Trophoblast cell (in vitro differentiated cells and primary cell): ENCODE results near the gene ACOT4.
"Not testable (repeated sequence)": the region's sequence is repeated elsewhere in the genome, so short reads cannot be mapped to it uniquely, and the experiment has no call there.

ENCODE experiments used
- DNase-seq, 2 donors: peaks; one replicate each; pipeline ENCODE4 v3.0.0-alpha.2; 2016
- H2AFZ ChIP-seq: 2 replicates; pipeline ENCODE4 v1.6.1; 2013; ENCODE audit warnings: low read length, moderate library complexity, mild to moderate bottlenecking; ENCODE audit not compliant: insufficient read depth, poor library complexity
- H2AK5ac ChIP-seq: 2 replicates; pipeline ENCODE4 v1.6.1; 2013; ENCODE audit warnings: mild to moderate bottlenecking, low read length
- H2BK120ac ChIP-seq: 2 replicates; pipeline ENCODE4 v1.6.1; 2013; ENCODE audit warnings: low read length, mild to moderate bottlenecking, moderate library complexity; ENCODE audit not compliant: insufficient read depth, poor library complexity
- H2BK12ac ChIP-seq: 2 replicates; pipeline ENCODE4 v1.6.1; 2013; ENCODE audit warnings: mild to moderate bottlenecking, low read length, moderate library complexity
- H2BK5ac ChIP-seq: 2 replicates; pipeline ENCODE4 v1.6.1; 2013; ENCODE audit warnings: low read length, low read depth, moderate library complexity, mild to moderate bottlenecking; ENCODE audit not compliant: poor library complexity
- H3K14ac ChIP-seq: 2 replicates; pipeline ENCODE4 v1.6.1; 2013; ENCODE audit warnings: mild to moderate bottlenecking, low read length
- H3K18ac ChIP-seq: 2 replicates; pipeline ENCODE4 v1.6.1; 2013; ENCODE audit warnings: mild to moderate bottlenecking, low read length
- H3K23ac ChIP-seq: 2 replicates; pipeline ENCODE4 v1.6.1; 2013; ENCODE audit warnings: low read length
- H3K27ac ChIP-seq: 2 replicates; pipeline ENCODE4 v1.5.1; 2013; ENCODE audit warnings: low read depth, mild to moderate bottlenecking, inconsistent platforms, low read length, moderate library complexity
- H3K27me3 ChIP-seq: 2 replicates; pipeline ENCODE4 v1.6.1; 2013; ENCODE audit warnings: inconsistent platforms, mild to moderate bottlenecking, low read length, moderate library complexity; ENCODE audit not compliant: insufficient read depth
- H3K36me3 ChIP-seq, 2 experiments: 1 replicate in 1 of 2; 2 replicates in 1 of 2; pipeline ENCODE4 v1.6.1; 2013; ENCODE audit warnings: low read length in 2 of 2, mild to moderate bottlenecking in 2 of 2, moderate library complexity in 1 of 2; ENCODE audit not compliant: insufficient read depth in 2 of 2, control insufficient read depth in 1 of 2
- H3K4ac ChIP-seq: 2 replicates; pipeline ENCODE4 v1.6.1; 2013; ENCODE audit warnings: low read depth, mild to moderate bottlenecking, low read length, moderate library complexity
- H3K4me1 ChIP-seq, 2 experiments: 1 replicate in 1 of 2; 2 replicates in 1 of 2; pipeline ENCODE4 v1.6.1; 2013; ENCODE audit warnings: low read length in 2 of 2, mild to moderate bottlenecking in 2 of 2, moderate library complexity in 1 of 2; ENCODE audit not compliant: insufficient read depth in 2 of 2, control insufficient read depth in 1 of 2
- H3K4me2 ChIP-seq: 2 replicates; pipeline ENCODE4 v1.6.1; 2013; ENCODE audit warnings: inconsistent platforms, mild to moderate bottlenecking, low read length, moderate library complexity
- H3K4me3 ChIP-seq: 2 replicates; pipeline ENCODE4 v1.5.1; 2013; ENCODE audit warnings: mild to moderate bottlenecking, low read depth, low read length, inconsistent platforms
- H3K79me1 ChIP-seq: one replicate; pipeline ENCODE4 v1.6.1; 2013; ENCODE audit warnings: low read length
- H3K79me2 ChIP-seq: 2 replicates; pipeline ENCODE4 v1.6.1; 2013; ENCODE audit warnings: low read length, mild to moderate bottlenecking; ENCODE audit not compliant: control insufficient read depth, insufficient read depth, poor library complexity
- H3K9ac ChIP-seq: 2 replicates; pipeline ENCODE4 v1.6.1; 2013; ENCODE audit warnings: mild to moderate bottlenecking, low read length
- H3K9me3 ChIP-seq: 2 replicates; pipeline ENCODE4 v1.6.1; 2013; ENCODE audit warnings: low read depth, mild to moderate bottlenecking, control low read depth, inconsistent platforms, low read length; ENCODE audit not compliant: insufficient read depth
- H4K12ac ChIP-seq: 2 replicates; pipeline ENCODE4 v1.6.1; 2013; ENCODE audit warnings: low read depth, mild to moderate bottlenecking, low read length, moderate library complexity
- H4K8ac ChIP-seq: 2 replicates; pipeline ENCODE4 v1.6.1; 2013; ENCODE audit warnings: low read depth, mild to moderate bottlenecking, low read length, moderate library complexity
- H4K91ac ChIP-seq: one replicate; pipeline ENCODE4 v1.6.1; 2013; ENCODE audit warnings: low read depth, mild to moderate bottlenecking, low read length, moderate library complexity
- WGBS: extraction: QIAGEN DNeasy Blood & Tissue Kit; methylation state at CpG from one replicate; pipeline ENCODE4 v1.1.7; 2013; ENCODE audit warnings: missing lambda C conversion rate; ENCODE audit not compliant: insufficient read length, insufficient coverage; ENCODE audit errors: extremely low coverage; 5-methylcytosine and 5-hydroxymethylcytosine counted together

The ACOT4 gene

GRCh38 chr14:73570913-73571312 lies 20.8 kb upstream of the ACOT4 start:
- H3K4ac ChIP-seq, H2BK12ac ChIP-seq, H3K9me3 ChIP-seq, H3K9ac ChIP-seq, H3K79me2 ChIP-seq, H3K18ac ChIP-seq, H4K8ac ChIP-seq, H2BK120ac ChIP-seq, H3K4me2 ChIP-seq, H3K14ac ChIP-seq, H4K91ac ChIP-seq, H3K4me3 ChIP-seq, H2BK5ac ChIP-seq, H3K23ac ChIP-seq, H3K27ac ChIP-seq, H2AK5ac ChIP-seq, H2AFZ ChIP-seq, H3K36me3 ChIP-seq, H3K27me3 ChIP-seq, H4K12ac ChIP-seq: not testable (repeated sequence)
- WGBS, result no CpG with 5 or more reads among the region's 8 CpGs
- DNase-seq, result peak in 1 of 2 donors; percentile 64
- H3K4me1 ChIP-seq, result peaks cover 8 to 12% of the 10 kb centered on the region in 2 experiments
- peaks cover 11% of the 10 kb centered on the region for H3K79me1 ChIP-seq

GRCh38 chr14:73573034-73573433 lies 18.6 kb upstream of the ACOT4 start:
- H3K9me3 ChIP-seq, H4K91ac ChIP-seq, H3K4me2 ChIP-seq, H2BK12ac ChIP-seq, H3K18ac ChIP-seq, H3K9ac ChIP-seq, H2BK5ac ChIP-seq, H4K12ac ChIP-seq, H2BK120ac ChIP-seq, H3K4me3 ChIP-seq, H4K8ac ChIP-seq, H3K36me3 ChIP-seq, H3K4me1 ChIP-seq, H2AK5ac ChIP-seq, H3K14ac ChIP-seq, H3K27me3 ChIP-seq, H3K23ac ChIP-seq, H3K79me2 ChIP-seq, H3K4ac ChIP-seq, H2AFZ ChIP-seq: not testable (repeated sequence)
- H3K79me1 ChIP-seq, result peaks cover 11% of the 10 kb centered on the region
- H3K27ac ChIP-seq, result peak overlapping the region; percentile 65
- no CpG with 5 or more reads among the region's 5 CpGs for WGBS
- DNase-seq, result peak in 1 of 2 donors; percentile 23

- H2AK5ac ChIP-seq, H3K4me3 ChIP-seq: not testable (repeated sequence)
- WGBS, result no CpG with 5 or more reads among the region's 4 CpGs
These were observed 17.9 kb upstream of the ACOT4 start for GRCh38 chr14:73573740-73574139.

GRCh38 chr14:73574251-73574650 lies 17.4 kb upstream of the ACOT4 start:
- H3K36me3 ChIP-seq, H3K18ac ChIP-seq, H4K91ac ChIP-seq, H3K9me3 ChIP-seq, H4K12ac ChIP-seq, H3K9ac ChIP-seq, H3K27me3 ChIP-seq, H2BK120ac ChIP-seq, H3K23ac ChIP-seq, H2BK12ac ChIP-seq, H2AFZ ChIP-seq, H3K79me2 ChIP-seq, H3K4ac ChIP-seq, H3K14ac ChIP-seq, H2BK5ac ChIP-seq, H3K4me3 ChIP-seq, H3K79me1 ChIP-seq, H3K4me2 ChIP-seq, H3K4me1 ChIP-seq, H3K27ac ChIP-seq, H2AK5ac ChIP-seq: not testable (repeated sequence)
- peak in 1 of 2 donors; percentile 69 for DNase-seq
- no CpG with 5 or more reads among the region's 7 CpGs for WGBS
- H4K8ac ChIP-seq, result peak overlapping the region; percentile 7

More at GRCh38 chr14:73573740-73574139, 17.9 kb upstream of the ACOT4 start:
- not testable (repeated sequence) for H3K36me3 ChIP-seq, H4K8ac ChIP-seq, H3K18ac ChIP-seq, H3K79me2 ChIP-seq, H2BK120ac ChIP-seq, DNase-seq, H3K27me3 ChIP-seq, H3K4me1 ChIP-seq, H3K9ac ChIP-seq, H3K4ac ChIP-seq, H3K9me3 ChIP-seq, H3K79me1 ChIP-seq, H4K12ac ChIP-seq, H3K23ac ChIP-seq, H4K91ac ChIP-seq, H3K27ac ChIP-seq, H2BK12ac ChIP-seq, H3K4me2 ChIP-seq, H2AFZ ChIP-seq, H3K14ac ChIP-seq
- peak overlapping the region; percentile 31 for H2BK5ac ChIP-seq
